CD4-positive, alpha-beta T cell treated with Interleukin-1 beta for 1 hour (primary cell): ENCODE data around the gene KLHDC1.
"Not testable (repeated sequence)": the region's sequence is repeated elsewhere in the genome, so short reads cannot be mapped to it uniquely, and the experiment has no call there.

Source experiments
- DNase-seq, 2 donors: peaks; one replicate each; pipeline ENCODE4 v3.0.0-alpha.2; 2020 to 2022

KLHDC1 gene, protein sequence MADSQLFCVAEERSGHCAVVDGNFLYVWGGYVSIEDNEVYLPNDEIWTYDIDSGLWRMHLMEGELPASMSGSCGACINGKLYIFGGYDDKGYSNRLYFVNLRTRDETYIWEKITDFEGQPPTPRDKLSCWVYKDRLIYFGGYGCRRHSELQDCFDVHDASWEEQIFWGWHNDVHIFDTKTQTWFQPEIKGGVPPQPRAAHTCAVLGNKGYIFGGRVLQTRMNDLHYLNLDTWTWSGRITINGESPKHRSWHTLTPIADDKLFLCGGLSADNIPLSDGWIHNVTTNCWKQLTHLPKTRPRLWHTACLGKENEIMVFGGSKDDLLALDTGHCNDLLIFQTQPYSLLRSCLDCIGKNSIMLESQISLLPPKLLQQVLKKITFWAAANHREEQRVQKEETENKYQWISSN

DNA sequence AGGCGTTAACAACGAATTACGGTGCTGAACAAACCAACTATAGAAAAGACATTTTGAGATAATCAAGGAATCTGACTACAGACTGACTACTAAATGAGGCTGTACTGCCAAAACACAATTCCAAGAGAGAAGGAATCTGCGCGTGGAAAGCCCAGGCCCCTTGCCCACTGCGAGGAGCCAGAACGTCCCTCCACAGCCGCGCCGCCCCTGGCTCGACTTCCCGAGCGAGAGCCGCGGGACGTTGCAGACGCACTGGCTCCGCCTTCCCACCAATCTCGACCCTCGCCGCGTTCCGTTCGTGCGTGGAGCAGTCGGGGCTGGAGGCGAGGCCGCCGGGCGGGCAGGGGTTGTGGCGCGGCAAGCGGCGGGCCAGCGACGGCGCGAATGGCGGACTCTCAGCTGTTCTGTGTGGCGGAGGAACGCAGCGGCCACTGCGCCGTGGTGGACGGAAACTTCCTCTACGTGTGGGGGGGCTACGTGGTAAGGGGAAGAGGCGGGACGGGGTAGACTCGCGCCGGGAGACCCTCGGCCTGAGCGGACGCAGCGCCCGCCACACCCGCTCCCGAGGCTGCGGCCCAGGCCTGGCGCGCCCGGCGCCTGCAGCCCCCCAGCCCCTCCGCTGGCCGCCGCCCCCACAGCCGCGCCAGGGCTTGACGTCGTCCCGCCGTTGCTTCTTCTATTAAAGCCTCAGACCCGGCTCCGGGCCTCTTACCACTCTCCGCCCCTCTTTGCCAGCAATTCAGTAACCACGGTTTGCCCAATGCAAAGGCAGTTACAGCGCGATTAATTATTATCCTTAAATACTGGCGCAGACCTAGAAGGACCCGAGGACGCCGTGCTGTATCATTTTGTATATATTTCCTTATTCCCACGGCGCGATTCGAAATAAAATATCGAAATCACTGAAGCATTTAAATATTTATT is at the start of gene KLHDC1:
TSS of gene KLHDC1 (plus strand) at position 310 of the 924 bp plus-strand sequence. CDS start at position 385, 75 bp downstream.
- DNase-seq: peak; percentile 76 to 80

DNA sequence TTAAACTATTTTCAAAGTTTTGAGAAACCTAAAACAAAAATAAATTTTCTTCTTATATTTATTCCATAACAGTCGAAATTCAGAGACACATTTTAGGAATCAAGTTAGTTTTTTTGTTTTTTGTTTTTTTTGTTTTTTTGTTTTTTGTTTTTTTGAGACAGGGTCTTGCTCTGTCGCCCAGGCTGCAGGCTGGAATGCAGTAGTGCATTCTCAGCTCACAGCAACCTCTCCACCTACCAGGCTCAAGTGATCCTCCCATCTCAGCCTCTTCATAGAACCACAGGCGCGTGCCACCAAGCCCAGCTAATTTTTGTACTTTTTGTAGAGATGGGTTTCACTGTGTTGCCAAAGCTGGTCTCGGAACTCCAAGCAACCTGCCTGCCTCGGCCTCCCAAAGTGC is 39.4 kb upstream of the KLHDC1 start:
- no peak for DNase-seq

DNA sequence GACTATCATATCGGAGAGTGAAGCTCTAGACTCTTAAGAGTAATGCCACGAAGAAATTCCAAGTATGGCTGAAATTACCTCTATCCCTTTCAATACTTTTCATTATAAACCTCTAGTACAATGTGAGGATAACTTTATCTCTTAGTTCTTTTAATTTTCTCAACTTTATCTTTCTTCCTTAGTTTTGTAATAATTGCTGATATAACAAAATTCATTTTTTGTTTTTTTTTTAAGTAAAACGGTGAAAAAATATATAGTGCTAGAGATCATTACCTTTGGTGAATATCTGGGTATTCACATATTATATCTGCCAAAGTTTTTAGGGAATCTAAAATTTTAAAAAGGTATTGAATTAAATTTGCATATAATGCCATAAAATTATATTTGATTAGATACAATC is 38.4 kb upstream of the KLHDC1 start:
- no peak for DNase-seq

DNA sequence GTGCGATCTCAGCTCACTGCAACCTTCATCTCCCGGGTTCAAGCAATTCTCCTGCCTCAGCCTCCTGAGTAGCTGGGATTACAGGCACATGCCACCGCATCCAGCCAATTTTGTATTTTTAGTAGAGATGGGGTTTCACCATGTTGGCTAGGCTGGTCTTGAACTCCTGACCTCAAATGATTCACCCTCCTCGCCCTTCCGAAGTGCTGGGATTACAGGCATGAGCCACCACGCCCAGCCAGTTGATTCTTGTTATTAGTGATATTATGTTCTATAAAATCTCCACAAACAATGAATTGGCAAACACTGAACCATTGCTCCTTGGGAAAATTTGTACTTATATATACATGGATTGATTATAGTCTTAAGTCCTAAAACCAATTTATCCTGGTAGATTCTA is 35.4 kb upstream of the KLHDC1 start:
- not testable (repeated sequence) for DNase-seq

DNA sequence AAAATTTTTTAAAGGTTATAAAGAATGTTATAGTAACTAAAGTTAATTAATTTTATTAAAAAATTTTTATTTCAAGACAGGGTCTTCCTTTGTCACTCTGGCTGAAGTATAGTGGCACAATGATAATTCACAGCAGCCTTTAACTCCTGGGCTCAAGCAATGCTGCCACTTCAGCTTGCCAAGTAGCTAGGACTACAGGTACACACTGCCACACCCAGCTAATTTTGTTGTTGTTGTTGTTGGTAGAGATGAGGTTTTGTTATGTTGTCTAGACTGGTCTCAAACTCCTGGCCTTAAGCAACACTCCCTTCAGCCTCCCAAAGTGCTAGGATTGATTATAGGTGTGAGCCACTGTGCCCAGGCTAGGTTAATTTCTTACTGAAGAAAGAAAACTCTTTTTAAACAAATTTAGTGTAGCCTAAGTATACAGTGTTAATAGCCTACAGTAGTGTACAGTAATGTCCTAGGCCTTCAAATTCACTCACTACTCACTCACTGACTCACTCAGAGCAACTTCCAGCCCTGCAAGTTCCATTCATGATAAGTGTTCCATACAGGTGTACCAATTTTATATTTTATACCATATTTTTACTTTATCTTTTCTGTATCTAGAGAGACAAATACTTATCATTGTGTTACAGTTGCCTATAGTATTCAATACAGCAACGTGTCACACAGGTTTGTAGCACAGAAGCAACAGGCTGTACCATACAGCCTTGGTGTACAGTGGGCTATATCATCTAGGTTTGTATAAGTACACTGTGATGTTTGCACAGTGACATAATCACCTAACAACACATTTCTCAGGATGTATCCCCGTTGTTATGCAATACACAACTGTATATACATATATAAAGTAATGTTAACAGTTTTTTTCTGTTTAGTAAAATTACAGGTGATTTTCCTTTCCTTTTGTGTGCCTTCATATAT is 33.1 kb upstream of the KLHDC1 start:
- no peak for DNase-seq

DNA sequence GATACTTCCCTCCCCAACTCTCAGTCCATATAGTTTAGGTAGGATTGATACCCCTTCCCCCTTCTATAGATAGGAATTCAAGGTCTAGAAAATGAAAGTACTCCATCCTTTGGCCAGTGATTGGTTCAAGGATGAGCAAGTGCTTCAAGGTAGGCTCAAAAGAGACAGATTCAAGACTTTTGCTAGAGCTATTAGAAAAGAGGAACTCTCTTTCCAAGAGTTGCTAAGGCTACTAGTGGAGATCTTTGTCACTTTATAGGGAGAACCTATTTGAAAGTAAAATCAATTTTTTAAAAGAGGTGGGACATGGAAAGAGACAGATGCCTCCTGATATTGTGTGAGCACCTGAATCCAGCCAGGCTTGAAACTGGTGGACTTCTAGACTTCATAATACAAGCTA is 22.4 kb upstream of the KLHDC1 start:
- no peak for DNase-seq

DNA sequence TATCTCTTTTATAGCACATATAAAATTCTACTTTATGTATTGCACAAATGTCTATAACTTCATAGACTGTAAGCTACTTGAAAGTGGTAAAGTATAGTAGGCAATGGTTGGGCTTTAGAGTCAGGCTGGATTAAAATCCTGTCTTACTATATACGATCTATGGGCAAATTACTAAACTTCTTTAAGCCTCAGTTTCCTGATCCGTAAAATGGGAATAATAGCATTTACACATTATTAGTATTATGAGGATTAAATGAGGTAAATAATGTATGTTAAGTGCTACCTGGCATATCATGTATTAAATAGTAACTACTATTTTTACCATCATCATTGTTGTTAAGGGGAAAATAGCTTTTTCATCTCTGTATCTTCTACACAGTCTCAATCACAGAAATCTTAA is 19.3 kb upstream of the KLHDC1 start:
- no peak for DNase-seq

DNA sequence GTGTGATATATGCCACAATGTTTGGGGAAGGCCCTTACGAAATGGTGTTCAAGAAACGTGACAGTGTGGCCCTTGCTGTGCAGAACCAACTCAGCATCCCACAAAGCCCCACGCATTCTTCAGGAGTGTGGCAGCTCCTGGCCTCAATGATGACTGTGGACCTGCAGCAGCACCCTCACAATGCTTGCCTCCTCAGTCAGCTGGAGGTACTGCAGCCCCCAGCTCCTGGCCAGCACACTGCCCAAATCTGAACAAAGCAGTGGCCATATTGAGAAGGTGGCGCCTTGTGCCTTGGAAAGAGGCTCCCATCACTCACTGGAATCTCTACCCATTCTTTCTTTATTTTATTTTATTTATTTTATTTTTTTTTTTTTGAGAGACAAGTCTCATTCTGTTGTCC is 15.3 kb upstream of the KLHDC1 start:
- DNase-seq: no peak

DNA sequence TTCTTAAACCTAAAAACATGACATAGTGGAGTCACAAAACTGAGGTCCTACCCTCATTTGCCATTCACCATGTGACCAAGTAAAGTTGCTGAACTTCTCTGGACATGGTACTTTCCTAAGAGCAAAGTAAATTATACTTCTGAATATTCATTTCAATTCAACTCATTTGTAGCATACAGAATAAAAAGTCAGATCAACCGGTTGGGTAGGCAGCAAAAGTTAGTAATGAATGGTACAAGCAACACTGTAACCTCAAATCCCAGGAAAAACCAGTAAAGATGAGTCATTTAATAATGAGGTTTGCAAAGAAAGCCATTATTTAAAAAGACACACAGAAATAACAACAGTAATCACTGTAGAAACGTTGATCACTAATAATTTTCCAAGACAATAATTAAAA is 13.6 kb upstream of the KLHDC1 start:
- no peak for DNase-seq

DNA sequence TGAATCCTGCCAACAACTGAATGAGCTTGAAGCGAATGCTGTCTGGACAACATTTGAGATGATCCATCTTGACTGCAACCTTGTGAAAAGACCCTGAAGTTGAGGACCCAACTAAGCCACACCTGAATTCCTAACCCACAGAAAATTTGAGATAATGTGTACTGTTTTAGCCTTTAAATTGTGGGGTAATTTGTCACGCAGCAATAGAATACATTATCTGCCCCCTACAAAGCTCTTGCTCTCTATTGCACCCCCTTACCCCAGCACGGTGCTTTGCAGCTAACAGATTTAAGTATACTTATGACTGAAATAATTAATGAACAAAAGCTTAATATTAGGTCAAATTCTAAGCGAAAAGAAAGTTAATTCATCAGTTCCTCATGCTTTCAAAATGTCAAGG is 6.5 kb upstream of the KLHDC1 start:
- DNase-seq: no peak

DNA sequence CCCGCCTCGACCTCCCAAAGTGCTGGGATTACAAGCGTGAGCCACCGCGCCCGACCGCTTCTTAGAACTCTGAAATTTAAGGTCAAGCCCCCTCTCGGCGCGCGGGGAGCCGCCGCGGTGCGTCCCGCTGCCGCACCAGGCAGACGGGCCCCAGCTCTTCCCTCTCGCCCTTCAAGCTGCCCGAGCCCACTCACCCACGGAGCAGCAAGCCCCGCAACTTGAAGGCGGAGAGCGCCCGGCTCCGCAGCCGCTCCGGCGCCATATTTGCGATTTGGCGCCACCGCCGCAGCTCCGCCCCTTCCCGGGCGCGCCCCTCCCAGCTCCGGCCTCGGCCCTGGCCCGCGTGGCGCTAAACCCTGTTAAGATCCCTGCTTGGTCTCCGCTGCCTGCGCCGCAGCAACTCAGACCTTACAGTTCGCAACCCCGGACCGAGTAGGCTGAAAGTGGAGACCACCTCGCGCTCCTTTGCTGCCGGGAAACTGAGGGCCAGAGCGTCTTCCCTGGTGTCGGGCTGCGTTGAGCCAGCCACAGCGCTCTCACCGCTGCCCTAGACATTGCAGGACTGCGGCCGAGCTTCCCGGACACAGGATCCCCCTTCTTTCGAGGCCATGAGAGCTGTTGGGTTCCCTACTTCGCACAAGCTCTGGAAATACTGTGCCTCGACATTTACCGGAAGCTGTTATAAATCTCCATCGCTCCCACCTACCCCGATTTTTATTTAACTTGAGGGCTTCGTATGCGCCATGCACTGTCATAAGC is 4.8 kb upstream of the KLHDC1 start, which contains the start of gene POLE2:
TSS of gene POLE2 (minus strand) at position 273 of the 759 bp plus-strand sequence. CDS start at position 262, 11 bp downstream.
- DNase-seq: peak; percentile 69 to 76

DNA sequence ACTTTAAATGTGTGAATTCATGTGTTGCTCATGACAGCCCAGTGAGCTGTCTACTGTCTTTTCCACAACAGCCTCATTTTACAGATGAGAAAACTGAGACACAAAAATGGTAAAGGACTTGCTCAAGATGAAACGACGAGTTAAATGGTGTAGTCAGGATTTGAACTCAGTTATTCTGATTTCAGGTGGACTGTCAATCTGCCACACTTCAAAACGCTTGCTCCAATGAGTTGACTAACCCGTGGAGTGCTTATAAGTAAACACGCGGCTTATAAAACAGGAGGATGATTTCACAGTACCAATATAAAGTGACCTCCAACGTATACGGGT is 4.3 kb upstream of the KLHDC1 start:
- DNase-seq: no peak

DNA sequence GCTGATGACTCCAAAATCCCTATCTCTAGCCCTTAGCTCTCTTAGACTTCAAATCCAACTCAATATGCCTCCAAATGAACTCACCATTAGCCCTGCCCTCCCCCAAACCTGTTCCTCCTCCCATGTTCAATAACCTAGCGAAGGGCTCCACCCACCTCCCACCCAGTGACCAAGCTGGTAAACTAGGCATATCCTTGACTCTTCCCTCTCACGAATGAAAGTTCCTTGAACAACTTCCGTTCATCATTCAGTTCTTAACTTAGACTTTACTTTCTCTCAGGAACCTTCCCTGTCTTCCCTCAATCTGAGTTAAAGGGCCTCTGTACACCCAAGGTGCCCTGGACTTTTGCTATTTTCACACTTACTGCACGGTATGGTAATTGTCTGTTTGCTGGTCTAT is 1.9 kb upstream of the KLHDC1 start:
- DNase-seq: no peak

DNA sequence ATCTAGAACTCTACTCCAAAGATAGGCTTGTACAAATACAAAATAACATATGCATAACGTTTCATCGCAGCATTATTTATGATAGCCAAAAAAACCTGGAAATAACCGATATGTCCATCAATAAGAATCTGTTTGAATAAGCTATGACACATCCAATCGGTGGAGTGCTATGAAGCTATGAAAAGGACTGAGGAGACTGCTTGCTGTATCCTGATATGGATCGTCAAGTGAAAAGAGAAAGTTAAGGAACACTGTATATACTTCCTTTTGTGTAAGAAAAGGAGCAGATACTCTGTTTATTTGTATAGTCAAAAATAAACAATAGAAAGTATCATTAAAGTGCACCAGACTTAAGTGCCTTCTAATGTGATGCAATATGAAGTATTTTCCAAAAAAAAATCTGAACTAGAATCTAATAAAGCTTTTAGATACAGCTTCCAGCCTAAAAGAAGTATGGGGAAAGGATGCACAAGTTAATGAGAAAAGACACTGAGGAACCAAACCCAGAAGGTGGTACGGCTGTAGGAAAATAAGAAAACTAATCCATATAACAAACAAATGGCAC is 645 bp upstream of the KLHDC1 start:
- no peak for DNase-seq

DNA sequence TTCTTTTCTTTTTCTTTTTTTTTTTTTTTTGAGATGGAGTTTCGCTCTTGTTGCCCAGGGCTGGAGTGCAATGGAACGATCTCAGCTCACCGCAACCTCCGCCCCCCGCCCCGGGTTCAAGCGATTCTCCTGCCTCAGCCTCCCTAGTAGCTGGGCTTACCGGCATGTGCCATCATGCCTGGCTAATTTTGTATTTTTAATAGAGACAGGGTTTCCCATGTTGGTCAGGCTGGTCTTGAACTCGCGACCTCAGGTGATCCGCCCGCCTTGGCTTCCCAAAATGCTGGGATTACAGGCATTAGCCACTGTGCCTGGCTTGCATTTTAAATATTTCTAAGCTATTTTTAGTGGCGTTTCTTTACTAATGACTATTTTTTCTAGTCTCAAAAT is 810 bp downstream of the KLHDC1 start:
- DNase-seq: not testable (repeated sequence)

DNA sequence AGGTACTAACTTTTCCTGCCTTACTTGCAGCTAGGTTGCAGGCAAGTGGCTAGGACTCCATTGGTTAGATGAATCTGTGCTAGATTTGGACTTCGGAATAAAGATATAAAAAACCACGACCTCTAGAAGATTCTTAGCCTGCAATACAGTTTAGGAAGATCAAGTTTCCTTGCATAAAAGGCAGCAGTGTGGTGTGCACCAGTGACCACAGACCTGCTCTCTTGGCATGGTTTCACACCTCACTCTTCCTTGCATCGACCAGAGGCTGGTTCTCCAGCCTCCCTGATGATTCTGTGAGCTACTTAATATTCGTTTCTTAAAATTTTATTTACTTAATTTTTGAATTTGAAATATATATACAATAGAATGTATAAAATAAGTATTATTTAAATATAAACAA is 9.8 kb downstream of the KLHDC1 start:
- no peak for DNase-seq

DNA sequence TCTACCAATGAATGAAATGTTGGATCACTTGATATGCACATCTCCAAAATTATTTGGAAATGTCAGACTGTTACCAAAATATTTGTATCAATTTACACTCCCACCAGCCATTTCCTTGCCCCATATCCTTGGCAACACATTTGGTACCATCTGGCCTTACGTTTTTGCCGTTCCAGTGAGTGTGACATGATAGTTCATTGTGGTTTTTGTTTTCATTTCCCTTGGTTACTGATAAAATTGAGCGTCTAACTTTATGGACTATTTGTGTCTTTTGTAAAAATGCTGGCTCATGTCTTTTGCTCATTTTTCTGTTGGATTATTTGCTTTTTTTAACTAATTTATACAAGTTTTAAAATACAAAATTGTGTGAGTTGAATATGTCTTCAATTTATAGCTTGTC is 11.0 kb downstream of the KLHDC1 start:
- no peak for DNase-seq

DNA sequence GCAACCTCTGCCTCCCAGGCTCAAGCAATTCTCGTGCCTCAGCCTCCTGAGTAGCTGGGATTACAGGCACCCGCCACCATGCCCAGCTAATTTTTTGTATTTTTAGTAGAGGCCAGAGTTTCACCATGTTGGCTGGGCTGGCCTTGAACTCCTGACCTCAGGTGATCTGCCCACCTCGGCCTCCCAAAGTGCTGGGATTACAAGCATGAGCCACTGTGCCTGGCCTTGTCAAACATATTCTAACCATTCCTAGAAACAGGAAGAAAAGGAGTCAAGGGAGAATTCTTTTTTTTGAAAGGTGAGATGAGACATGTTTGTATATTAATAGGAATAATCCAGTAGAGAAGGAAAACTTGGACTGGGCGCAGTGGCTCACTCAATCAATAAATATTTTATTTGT is 11.6 kb downstream of the KLHDC1 start:
- not testable (repeated sequence) for DNase-seq

DNA sequence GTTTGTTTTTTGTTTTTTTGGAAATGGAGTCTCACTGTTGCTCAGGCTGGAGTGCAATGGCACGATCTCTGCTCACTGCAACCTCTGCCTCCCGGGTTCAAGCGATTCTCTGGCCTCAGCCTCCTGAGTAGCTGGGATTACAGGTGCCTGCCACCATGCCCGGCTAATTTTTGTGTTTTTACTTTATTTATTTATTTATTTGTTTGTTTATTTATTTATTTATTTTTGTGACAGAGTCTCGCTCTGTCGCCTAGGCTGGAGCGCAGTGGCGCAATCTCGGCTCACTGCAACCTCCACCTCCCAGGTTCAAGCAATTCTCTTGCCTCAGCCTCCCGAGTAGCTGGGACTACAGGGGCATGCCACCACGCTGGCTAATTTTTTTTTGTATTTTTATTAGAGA is 18.1 kb downstream of the KLHDC1 start:
- not testable (repeated sequence) for DNase-seq

DNA sequence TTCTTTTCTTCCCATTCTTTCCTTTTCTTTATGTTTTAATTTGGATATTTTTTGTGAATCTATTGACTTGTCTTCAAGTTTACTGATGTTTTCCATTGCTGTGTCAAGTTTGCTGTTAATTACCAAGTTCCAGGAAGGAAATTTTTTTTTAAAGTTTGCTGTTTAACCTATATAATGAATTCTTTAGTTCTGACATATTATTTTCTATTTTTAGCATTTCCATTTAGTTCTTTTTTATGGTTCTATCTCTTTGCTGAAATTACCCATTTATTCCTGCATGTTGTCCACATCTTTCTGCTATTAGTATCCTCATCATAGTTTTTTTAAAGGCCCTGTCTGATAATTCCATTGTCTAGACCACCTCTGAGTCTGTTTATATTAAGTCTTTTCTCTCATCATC is 27.8 kb downstream of the KLHDC1 start:
- DNase-seq: no peak

DNA sequence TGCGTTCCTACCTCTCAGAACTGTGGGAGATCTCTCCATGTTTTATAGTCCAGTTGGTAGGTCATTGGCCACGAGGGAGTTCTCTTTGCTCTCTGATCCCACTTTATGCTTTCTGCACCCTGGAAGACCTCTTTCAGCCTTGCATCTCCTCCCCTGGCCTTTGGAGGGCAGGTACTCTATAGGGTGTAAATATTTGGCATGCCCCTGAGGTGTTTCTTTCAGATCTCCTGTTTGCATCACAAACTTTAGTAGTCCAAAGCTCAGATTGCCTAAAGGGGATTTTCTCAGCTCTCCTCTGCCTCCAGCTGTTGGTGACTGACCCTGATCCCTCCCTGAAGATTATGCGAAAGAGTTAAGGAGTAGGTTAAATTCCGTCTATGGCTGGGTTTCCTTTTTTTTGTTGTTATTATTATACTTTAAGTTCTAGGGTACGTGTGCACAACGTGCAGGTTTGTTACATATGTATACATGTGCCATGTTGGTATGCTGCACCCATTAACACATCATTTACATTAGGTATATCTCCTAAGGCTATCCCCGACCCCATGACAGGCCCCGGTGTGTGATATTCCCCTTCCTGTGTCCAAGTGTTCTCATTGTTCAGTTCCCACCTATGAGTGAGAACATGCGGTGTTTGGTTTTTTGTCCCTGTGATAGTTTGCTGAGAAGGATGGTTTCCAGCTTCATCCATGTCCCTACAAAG is 29.0 kb downstream of the KLHDC1 start:
- not testable (repeated sequence) for DNase-seq
